ENCODE measurements around the gene ANKAR.

GRCh38 chr2:189660803-189661147 is 13.7 kb upstream of the ANKAR start:
- no peak for TF ChIP-seq CTCF (IDR thresholded peaks at IDR 0.05)
- no peak for TF ChIP-seq POLR2AphosphoS5 (IDR thresholded peaks at IDR 0.05; ENCODE audit: low read depth, low read length)
- no peak for TF ChIP-seq REST (IDR thresholded peaks at IDR 0.05; ENCODE audit: insufficient read depth in 1 of 2, low read depth in 2 of 2, low read length in 1 of 2)
- TF ChIP-seq TCF7L2 (IDR thresholded peaks at IDR 0.05; ENCODE audit: low read depth, low read length) = no peak

Data from Panc1 (cell line).